ENCODE data around the gene ZC3H10. TPM values are rescaled to one million over a fixed set of nuclear protein-coding genes. Genes with fewer than 3 reads are reported as not detected.

ZC3H10 gene
- total and polyA plus RNA-seq, 2 of the 13 experiments (the other 11 are each of a cell fraction or from before 2014, with no cell fraction given) = 0.70 to 2.3 TPM

- peak; percentile 82 for TF ChIP-seq MNT (IDR thresholded peaks at IDR 0.05)
- no peak for TF ChIP-seq NFYB (CRISPR knock-in tag; IDR thresholded peaks at IDR 0.05)
- no peak for TF ChIP-seq MIER2 (CRISPR knock-in tag; IDR thresholded peaks at IDR 0.05)
- TF ChIP-seq REPIN1 (CRISPR knock-in tag; IDR thresholded peaks at IDR 0.05; ENCODE audit: borderline replicate concordance, low read depth) = peak; percentile 54; the same call in 1 of the 2 replicates
- peak; percentile 37; the same call in 1 of the 2 replicates for TF ChIP-seq HMGXB3 (CRISPR knock-in tag; IDR thresholded peaks at IDR 0.05; ENCODE audit: borderline replicate concordance)
- no peak for TF ChIP-seq ZNF546 (CRISPR knock-in tag; conservative IDR thresholded peaks at IDR 0.05)
- no peak for TF ChIP-seq TCF7 (IDR thresholded peaks at IDR 0.05; ENCODE audit: low read depth)
- TF ChIP-seq ZSCAN31 (CRISPR knock-in tag; IDR thresholded peaks at IDR 0.05; ENCODE audit: low read depth) = no peak
- TF ChIP-seq SMC3 (IDR thresholded peaks at IDR 0.05; ENCODE audit: low read length) = peak; percentile 81
- no peak for TF ChIP-seq SNRNP70 (IDR thresholded peaks at IDR 0.05; ENCODE audit: low read depth, low read length)
- peak; percentile 76 for TF ChIP-seq THAP11 (CRISPR knock-in tag; IDR thresholded peaks at IDR 0.05)
- TF ChIP-seq KDM1A (CRISPR knock-in tag; IDR thresholded peaks at IDR 0.05) = no peak
- 0 out of 2 replicates have a peak, but pooled peaks have one; percentile 25 for TF ChIP-seq ZNF740 (CRISPR knock-in tag; IDR thresholded peaks at IDR 0.05)
- 0 out of 2 replicates have a peak, but pooled peaks have one; percentile 18 for TF ChIP-seq IKZF5 (CRISPR knock-in tag; IDR thresholded peaks at IDR 0.05)
- peak; percentile 25 for TF ChIP-seq HNF4A (CRISPR knock-in tag; IDR thresholded peaks at IDR 0.05)
- TF ChIP-seq ATM (IDR thresholded peaks at IDR 0.05; ENCODE audit: borderline replicate concordance) = no peak
- no peak for TF ChIP-seq TOE1 (CRISPR knock-in tag; IDR thresholded peaks at IDR 0.05)
- TF ChIP-seq ZNF3 (CRISPR knock-in tag; IDR thresholded peaks at IDR 0.05) = no peak
- peak; percentile 60; the same call in 1 of the 2 replicates for TF ChIP-seq SIN3B (IDR thresholded peaks at IDR 0.05; ENCODE audit: low read length)
- TF ChIP-seq RCOR2 (CRISPR knock-in tag; IDR thresholded peaks at IDR 0.05) = 0 out of 2 replicates have a peak, but pooled peaks have one; percentile 11
- TF ChIP-seq ZNF468 (CRISPR knock-in tag; IDR thresholded peaks at IDR 0.05) = no peak
These were observed 1.3 kb downstream of the ZC3H10 start (continued) for GRCh38 chr12:56119361-56119796.

Data from HepG2 (cell line).